Prostate gland (tissue), 2 donors: ENCODE results near the gene ACTG1. TPM values are rescaled to one million over a fixed set of nuclear protein-coding genes. Genes with fewer than 3 reads are reported as not detected.

ENCODE experiments used
- DNase-seq: peaks from one replicate; pipeline ENCODE4 v3.0.0-alpha.2; 2019; ENCODE audit warnings: low spot score
- H3K27ac ChIP-seq, 2 donors: fragments of 200-600 bp; sonication (generic); 2 replicates each; pipeline ENCODE4 v1.5.1; 2017 to 2019
- H3K27me3 ChIP-seq: fragments of 200-600 bp; sonication (generic); replicated peaks from 2 replicates; pipeline ENCODE4 v1.5.1; 2019; ENCODE audit not compliant: insufficient read depth
- H3K36me3 ChIP-seq, 2 donors: fragments of 200-600 bp; sonication (generic); 1 replicate in 1 of 2; 2 replicates in 1 of 2; pipeline versions ENCODE4 v1.5.1 to v1.8.1; 2017 to 2019
- H3K4me1 ChIP-seq: fragments of 200-600 bp; sonication (generic); replicated peaks from 2 replicates; pipeline ENCODE4 v1.5.1; 2019
- H3K4me3 ChIP-seq, 2 donors: fragments of 200-600 bp; sonication (generic); 2 replicates each; pipeline ENCODE4 v1.5.1; 2017 to 2019
- H3K9me3 ChIP-seq: fragments of 200-600 bp; sonication (generic); 2 replicates; pipeline ENCODE4 v1.5.1; 2017
- POLR2A ChIP-seq: fragments of 450-650 bp; IDR thresholded peaks from one replicate; pipeline ENCODE4 v1.6.1; 2016; ENCODE audit warnings: antibody characterized with exemption, mild to moderate bottlenecking
- POLR2AphosphoS5 ChIP-seq: sonication (generic); formaldehyde crosslinking; IDR thresholded peaks from one replicate; pipeline ENCODE4 v1.6.1; 2017; ENCODE audit warnings: antibody characterized with exemption
- WGBS: methylation state at CpG from one replicate; pipeline ENCODE4 v1.1.5; 2018; 5-methylcytosine and 5-hydroxymethylcytosine counted together
- intact Hi-C: fragments of 100-400 bp; cut with DNase I; formaldehyde crosslinking; loops from one replicate; pipeline ENCODE4 v1.14.2; 2022
- total RNA-seq, 2 donors: library from RNA; depleted of rRNA; stranded (reverse); fragments of >200 nt; gene quantifications; one replicate each; pipeline ENCODE4 v1.1.0, GENCODE V29; 2016
- TF ChIP-seq, protein P1 (sequence below), 4 experiments: fragments of 200-600 bp in 2 of 4; fragments of 450-650 bp in 2 of 4; sonication (generic) in 2 of 4; IDR thresholded peaks; 1 replicate in 3 of 4; 2 replicates in 1 of 4; pipeline ENCODE4 v1.5.1; 2016 to 2019; ENCODE audit warnings: antibody characterized with exemption in 4 of 4, mild to moderate bottlenecking in 2 of 4, moderate library complexity in 2 of 4

The ACTG1 gene
- total RNA-seq, 2 donors from 2014 or later = 2,438 to 3,181 TPM

- intact Hi-C loops = loop anchor here (5.0 kb wide), 2 partner anchors 48 to 83 kb away; no protein-coding TSS in a partner anchor
- H3K36me3 ChIP-seq = no peaks in the 10 kb centered on the region
- DNase-seq = no peak
- 3% methylated on average over 34 of the region's 47 CpGs for WGBS
- peak overlapping the region; percentile 41 to 63 for H3K27ac ChIP-seq
- TF ChIP-seq POLR2A (peak; percentile 40), POLR2AphosphoS5 (no peak)
- no peaks in the 10 kb centered on the region for H3K9me3 ChIP-seq
- peaks cover 13% of the 10 kb centered on the region for H3K4me1 ChIP-seq
- H3K27me3 ChIP-seq = no peaks in the 10 kb centered on the region
- H3K4me3 ChIP-seq = peak overlapping the region; percentile 44 to 51
Measured at GRCh38 chr17:81518785-81519283, 6.2 kb upstream of the ACTG1 start.

- H3K4me3 ChIP-seq = peak overlapping the region in 1 of 2 donors; percentile 51
- DNase-seq = no peak
- no peaks in the 10 kb centered on the region for H3K9me3 ChIP-seq
- H3K27ac ChIP-seq = peak overlapping the region; percentile 41 to 100
- H3K27me3 ChIP-seq = no peaks in the 10 kb centered on the region
- intact Hi-C loops = loop anchor here (5.0 kb wide), 2 partner anchors 49 to 84 kb away; no protein-coding TSS in a partner anchor
- H3K36me3 ChIP-seq = no peaks in the 10 kb centered on the region
- TF ChIP-seq POLR2A = no peak
- TF ChIP-seq POLR2AphosphoS5 = no peak
- TF ChIP-seq, protein P1, sequence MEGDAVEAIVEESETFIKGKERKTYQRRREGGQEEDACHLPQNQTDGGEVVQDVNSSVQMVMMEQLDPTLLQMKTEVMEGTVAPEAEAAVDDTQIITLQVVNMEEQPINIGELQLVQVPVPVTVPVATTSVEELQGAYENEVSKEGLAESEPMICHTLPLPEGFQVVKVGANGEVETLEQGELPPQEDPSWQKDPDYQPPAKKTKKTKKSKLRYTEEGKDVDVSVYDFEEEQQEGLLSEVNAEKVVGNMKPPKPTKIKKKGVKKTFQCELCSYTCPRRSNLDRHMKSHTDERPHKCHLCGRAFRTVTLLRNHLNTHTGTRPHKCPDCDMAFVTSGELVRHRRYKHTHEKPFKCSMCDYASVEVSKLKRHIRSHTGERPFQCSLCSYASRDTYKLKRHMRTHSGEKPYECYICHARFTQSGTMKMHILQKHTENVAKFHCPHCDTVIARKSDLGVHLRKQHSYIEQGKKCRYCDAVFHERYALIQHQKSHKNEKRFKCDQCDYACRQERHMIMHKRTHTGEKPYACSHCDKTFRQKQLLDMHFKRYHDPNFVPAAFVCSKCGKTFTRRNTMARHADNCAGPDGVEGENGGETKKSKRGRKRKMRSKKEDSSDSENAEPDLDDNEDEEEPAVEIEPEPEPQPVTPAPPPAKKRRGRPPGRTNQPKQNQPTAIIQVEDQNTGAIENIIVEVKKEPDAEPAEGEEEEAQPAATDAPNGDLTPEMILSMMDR (IDR thresholded peaks at IDR 0.05) = no peak
- WGBS = 31% methylated on average over 24 of the region's 24 CpGs
- H3K4me1 ChIP-seq = peaks cover 13% of the 10 kb centered on the region
Measured at GRCh38 chr17:81518113-81518784, 5.7 kb upstream of the ACTG1 start.

DNA sequence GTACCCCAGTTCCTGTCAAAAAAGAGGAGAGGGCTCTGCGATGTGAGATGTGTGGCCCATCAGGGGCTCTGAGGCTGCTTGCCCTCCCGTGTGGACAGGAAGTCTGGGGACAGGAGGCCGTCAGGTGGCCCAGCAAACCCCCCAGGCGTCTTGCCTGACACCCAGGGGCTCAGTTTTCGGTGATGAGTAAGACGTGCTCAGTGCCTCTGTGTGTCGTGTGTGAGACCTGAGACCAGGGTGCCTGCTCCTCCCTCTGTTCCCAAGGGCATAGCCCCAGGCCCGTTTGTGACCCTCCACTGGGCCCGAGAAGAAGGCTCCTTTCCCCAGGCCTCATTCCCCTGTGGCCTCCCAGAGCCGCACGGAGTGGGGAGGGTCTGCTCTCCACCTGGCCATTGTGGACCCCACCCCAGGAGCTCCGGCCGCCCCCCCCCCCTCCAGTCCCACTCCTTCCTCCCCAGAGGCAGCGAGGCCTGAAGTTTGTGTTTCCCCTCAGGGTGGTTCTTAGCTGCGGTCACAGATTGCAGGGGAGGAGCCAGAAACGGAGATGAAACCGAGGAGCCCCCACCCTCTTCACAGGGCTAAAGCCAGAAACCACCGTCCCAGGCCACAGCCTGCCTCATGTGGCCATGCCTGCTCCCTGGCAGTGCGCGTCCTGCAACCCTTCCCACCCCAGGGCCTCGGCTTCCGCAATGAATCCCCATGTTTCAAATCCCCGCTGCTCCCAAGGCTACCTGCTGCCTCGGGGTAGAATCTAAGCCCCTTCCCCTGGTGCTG, 4.9 kb upstream of the ACTG1 start:
- TF ChIP-seq, protein P1 (IDR thresholded peaks at IDR 0.05) = no peak
- TF ChIP-seq POLR2A (no peak), POLR2AphosphoS5 (no peak)
- H3K27me3 ChIP-seq = no peaks in the 10 kb centered on the region
- H3K36me3 ChIP-seq = no peaks in the 10 kb centered on the region
- no peak overlapping the region for H3K4me3 ChIP-seq
- peak overlapping the region in 1 of 2 donors; percentile 100 for H3K27ac ChIP-seq
- WGBS = 55% methylated on average over 24 of the region's 24 CpGs
- no peaks in the 10 kb centered on the region for H3K9me3 ChIP-seq
- peaks cover 13% of the 10 kb centered on the region for H3K4me1 ChIP-seq
- intact Hi-C loops = loop anchor here (5.0 kb wide), 2 partner anchors 50 to 85 kb away; no protein-coding TSS in a partner anchor
- DNase-seq = no peak

GRCh38 chr17:81517009-81517338, 4.4 kb upstream of the ACTG1 start:
- no peak for DNase-seq
- WGBS = 85% methylated on average over 9 of the region's 9 CpGs
- Histone ChIP-seq H3K4me1 (peaks cover 13% of the 10 kb centered on the region), H3K4me3 (no peak overlapping the region), H3K27me3 (no peaks in the 10 kb centered on the region), H3K36me3 (no peaks in the 10 kb centered on the region), H3K27ac (peak overlapping the region; percentile 100), H3K9me3 (no peaks in the 10 kb centered on the region)
- TF ChIP-seq POLR2AphosphoS5 (no peak), POLR2A (no peak)
- TF ChIP-seq, protein P1 (IDR thresholded peaks at IDR 0.05) = no peak
- intact Hi-C loops = loop anchor here (5.0 kb wide), 2 partner anchors 50 to 85 kb away; no protein-coding TSS in a partner anchor

DNA sequence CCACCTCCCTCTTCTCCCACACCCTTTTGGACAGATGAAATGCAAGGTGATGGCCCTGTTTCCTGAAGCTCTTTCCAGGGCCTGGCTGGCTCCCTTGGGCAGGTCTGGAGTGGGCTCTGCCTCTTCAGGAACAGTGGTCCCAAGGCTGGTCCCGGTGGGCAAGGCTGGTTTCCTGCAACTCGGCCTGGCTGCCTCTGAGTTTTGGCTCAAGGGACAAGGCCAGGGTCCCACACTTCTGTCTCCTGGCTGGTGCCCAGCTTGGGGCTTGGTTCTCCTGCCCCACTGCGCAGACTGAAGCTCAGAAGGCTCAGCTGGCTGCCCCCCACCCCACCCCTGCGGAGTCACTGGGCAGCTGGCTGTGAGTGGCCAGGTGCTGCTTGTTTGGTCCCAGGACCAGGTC, 3.8 kb upstream of the ACTG1 start:
- Histone ChIP-seq H3K4me3 (no peak overlapping the region), H3K27me3 (no peaks in the 10 kb centered on the region), H3K36me3 (peaks cover 2 to 5% of the 10 kb centered on the region in 2 donors), H3K27ac (peak overlapping the region; percentile 100), H3K9me3 (no peaks in the 10 kb centered on the region), H3K4me1 (peaks cover 13% of the 10 kb centered on the region)
- intact Hi-C loops = loop anchor here (5.0 kb wide), 2 partner anchors 51 to 86 kb away; no protein-coding TSS in a partner anchor
- DNase-seq = no peak
- TF ChIP-seq POLR2A (no peak), POLR2AphosphoS5 (no peak)
- TF ChIP-seq, protein P1 (IDR thresholded peaks at IDR 0.05) = no peak
- WGBS = 61% methylated on average over 4 of the region's 4 CpGs
